HFF-Myc (cell line): ENCODE measurements around the gene ASMTL.
"Not testable (repeated sequence)": the region's sequence is repeated elsewhere in the genome, so short reads cannot be mapped to it uniquely, and the experiment has no call there.

Experiments
- DNase-seq: peaks from one replicate; pipeline ENCODE4 v3.0.0-alpha.2; 2011; ENCODE audit warnings: low read depth; ENCODE audit errors: extremely low read depth
- H3K4me3 ChIP-seq: replicated peaks from 2 replicates; pipeline ENCODE4 v1.5.1; 2011; ENCODE audit warnings: low read depth, mild to moderate bottlenecking, control low read depth, low read length
- TF ChIP-seq, protein P1 (sequence below): IDR thresholded peaks from 2 replicates; pipeline ENCODE4 v1.5.1; 2012; ENCODE audit warnings: mild to moderate bottlenecking, low read depth, low read length, control low read depth; ENCODE audit errors: missing control alignments

ASMTL gene

DNA sequence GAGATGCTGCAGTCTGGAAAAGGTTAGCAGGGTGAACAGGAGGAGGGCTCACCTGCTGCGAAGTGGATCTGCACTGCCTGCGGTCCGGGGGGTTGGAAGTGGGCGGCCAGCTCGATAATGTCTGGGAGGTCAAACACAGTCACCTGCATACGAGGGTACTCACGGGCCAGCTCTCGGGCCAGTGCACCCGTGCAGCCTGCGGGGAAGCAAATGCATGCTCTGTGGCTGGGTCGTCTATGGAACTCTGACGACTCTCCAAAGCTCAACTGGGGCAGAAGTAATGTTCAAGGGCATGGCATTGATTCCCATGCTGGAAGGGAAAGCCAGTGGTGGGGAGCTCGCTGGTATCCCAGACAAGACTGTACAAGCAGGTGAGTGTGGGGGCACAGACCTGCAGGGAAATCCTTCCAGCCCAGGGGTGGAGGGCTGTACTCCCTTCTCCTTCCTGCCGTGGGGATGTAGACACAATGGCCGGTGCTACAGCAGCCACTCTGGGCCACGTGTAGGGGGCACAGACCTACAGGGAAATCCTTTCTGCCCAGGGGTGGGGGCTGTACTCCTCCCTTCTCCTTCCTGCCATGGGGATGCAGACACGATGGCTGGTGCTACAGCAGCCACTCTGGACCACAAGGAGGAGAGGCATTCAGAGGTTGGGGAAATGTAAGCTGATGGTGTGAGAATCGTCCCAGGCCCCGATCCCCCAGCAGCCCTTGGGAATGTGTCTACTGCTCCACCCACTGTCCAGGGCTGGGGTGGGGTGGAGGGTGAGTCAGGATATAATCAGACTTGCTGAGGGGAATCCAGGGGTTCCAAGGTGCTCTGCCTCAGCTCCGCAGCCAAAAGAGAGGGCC, 34.6 kb downstream of the ASMTL start:
- no peak overlapping the region for H3K4me3 ChIP-seq
- TF ChIP-seq, protein P1, sequence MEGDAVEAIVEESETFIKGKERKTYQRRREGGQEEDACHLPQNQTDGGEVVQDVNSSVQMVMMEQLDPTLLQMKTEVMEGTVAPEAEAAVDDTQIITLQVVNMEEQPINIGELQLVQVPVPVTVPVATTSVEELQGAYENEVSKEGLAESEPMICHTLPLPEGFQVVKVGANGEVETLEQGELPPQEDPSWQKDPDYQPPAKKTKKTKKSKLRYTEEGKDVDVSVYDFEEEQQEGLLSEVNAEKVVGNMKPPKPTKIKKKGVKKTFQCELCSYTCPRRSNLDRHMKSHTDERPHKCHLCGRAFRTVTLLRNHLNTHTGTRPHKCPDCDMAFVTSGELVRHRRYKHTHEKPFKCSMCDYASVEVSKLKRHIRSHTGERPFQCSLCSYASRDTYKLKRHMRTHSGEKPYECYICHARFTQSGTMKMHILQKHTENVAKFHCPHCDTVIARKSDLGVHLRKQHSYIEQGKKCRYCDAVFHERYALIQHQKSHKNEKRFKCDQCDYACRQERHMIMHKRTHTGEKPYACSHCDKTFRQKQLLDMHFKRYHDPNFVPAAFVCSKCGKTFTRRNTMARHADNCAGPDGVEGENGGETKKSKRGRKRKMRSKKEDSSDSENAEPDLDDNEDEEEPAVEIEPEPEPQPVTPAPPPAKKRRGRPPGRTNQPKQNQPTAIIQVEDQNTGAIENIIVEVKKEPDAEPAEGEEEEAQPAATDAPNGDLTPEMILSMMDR, result no peak
- no peak for DNase-seq

DNA sequence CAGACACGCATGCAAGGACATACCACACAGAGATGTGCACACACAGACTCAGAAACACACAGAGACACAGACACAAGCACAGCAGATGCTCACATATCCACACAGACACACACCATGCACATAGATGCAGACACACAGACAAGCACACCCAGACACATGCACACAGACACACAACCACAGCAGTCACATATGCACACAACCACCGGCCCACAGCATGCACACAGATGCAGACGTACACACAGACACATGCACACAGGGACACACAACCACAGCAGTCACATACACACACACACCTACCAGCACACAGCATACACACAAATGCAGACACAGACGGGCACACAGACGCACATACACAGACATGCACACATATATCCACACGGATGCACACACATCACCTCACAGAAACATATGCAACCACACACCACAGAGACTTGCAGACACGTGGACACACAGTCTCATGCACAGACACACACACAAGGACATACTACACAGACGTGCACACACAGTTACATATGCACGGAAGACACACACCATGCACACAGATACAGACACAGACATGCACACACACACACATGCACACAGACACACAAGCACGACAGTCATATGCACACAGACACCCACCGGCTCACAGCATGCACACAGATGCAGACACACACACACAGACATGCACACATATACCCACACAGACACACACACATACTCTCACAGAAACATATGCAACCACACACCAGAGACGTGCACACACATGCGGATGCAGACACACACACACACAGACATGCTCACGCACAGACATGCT, 35.5 kb downstream of the ASMTL start:
- no peak overlapping the region for H3K4me3 ChIP-seq
- TF ChIP-seq, protein P1, result no peak

DNA sequence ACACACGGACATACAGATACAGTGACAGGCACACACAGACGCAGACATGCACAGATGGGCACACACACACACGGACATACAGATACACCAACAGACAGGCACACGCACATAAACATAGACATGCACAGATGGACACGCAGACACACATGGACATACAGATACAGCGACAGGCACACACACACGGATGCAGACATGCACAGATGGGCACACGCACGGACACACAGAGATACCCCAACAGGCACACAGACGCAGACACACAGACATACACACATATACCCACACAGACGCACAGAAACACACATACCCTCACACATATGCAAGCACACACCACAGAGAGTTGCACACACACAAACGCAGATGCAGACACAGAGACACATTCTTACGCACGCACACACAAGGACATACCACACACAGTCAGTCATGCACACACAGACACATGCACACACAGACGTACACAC, 36.4 kb downstream of the ASMTL start:
- TF ChIP-seq, protein P1, result no peak
- no peak for DNase-seq
- no peak overlapping the region for H3K4me3 ChIP-seq

More for the DNA sequence above, 35.5 kb downstream of the ASMTL start:
- DNase-seq, result no peak

DNA sequence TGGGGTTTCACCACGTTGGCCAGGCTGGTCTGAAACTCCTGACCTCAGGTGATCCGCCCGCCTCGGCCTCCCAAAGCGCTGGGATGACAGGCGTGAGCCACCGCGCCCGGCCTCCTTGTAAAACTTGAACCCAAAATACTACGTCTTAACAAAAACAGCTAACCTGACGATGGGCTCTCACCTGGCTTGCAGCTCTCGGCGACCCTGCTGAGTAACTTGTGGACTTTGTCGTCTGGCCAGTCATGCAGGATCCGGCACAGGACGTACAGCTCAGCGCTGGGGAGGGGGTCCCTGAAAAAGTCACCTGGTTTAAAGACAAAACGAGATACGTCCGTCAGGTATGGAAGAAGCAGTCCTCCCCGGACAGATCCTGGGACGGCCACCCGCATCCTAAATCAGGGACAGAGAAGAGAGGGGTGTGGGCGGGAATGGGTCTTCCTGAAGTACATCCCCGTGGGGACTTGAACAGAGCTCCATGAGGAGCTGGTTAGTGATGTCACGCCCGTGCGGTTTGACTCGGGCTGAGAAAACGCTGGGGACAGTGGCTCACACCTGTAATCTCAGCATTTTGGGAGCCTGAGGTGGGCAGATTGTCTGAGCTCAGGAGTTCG, 40.1 kb downstream of the ASMTL start:
- H3K4me3 ChIP-seq, result no peak overlapping the region
- DNase-seq, result no peak
- TF ChIP-seq, protein P1, result no peak

DNA sequence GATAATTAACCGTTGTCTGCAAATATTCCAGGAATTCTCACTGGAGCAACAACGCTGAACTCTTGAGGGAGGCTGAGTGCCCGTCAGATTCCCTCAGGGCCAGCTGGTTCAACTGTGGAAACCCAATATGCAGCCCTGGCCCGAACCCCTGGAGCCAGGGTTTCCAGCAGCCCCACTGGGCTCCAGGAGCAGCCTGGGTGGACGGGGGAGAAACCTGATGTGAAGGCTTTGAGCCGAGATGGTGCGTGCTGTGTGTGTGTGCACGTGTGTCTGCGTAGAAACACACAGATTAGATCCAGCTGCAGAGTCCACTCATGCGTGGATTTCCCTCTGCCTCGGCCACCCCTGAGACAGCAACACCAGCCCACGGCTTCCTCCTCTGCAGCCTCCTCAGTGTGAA, 41.4 kb downstream of the ASMTL start:
- H3K4me3 ChIP-seq, result no peak overlapping the region
- TF ChIP-seq, protein P1, result no peak
- DNase-seq, result no peak

DNA sequence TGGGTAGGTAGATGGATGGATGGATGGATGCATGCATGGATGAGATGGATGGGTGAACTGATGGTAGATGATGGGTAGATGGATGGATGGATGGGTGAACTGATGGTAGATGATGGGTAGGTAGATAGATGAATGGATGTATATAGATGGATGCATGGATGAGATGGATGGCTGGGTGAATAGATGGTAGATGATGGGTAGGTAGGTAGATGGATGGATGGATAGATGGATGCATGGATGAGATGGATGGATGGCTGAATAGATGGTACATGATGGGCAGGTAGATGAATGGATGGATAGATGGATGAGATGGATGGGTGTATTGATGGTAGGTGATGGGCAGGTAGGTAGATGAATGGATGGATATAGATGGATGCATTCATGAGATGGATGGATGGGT, 45.7 kb downstream of the ASMTL start:
- TF ChIP-seq, protein P1, result no peak
- no peak overlapping the region for H3K4me3 ChIP-seq
- no peak for DNase-seq

DNA sequence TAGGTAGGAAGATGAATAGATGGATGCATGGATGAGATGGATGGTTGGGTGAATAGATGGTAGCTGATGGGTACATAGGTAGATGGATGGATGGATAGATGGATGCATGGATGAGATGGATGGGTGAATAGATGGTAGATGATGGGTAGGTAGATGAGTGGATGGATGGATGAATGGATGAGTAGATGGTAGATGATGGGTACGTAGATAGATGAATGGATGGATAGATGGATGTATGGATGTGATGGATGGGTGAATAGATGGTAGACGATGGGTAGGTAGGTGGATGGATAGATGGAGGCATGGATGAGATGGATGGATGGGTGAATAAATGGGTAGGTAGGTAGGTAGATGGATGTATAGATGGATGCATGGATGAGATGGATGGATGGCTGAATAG, 46.9 kb downstream of the ASMTL start:
- not testable (repeated sequence) for DNase-seq, H3K4me3 ChIP-seq

DNA sequence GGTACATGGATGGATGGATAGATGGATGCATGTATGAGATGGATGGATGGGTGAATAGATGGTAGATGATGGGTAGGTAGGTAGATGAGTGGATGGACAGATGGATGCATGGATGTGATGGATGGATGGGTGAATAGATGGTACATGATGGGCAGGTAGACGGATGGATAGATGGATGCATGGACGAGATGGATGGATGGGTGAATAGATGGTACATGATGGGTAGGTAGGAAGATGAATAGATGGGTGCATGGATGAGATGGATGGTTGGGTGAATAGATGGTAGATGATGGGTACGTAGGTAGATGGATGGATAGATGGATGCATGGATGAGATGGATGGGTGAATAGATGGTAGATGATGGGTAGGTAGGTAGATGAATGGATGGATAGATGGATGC, 48.8 kb downstream of the ASMTL start:
- not testable (repeated sequence) for DNase-seq, H3K4me3 ChIP-seq
